Caco-2 (cell line): Measurements from ENCODE around the gene SLCO2A1. TPM values are rescaled to one million over a fixed set of nuclear protein-coding genes. Genes with fewer than 3 reads are reported as not detected.

Experiments
- BruUV-seq: library from RNA; stranded (reverse); fragments of 400-500 nt; replicated peaks from 2 replicates; lab custom pipeline; 2021; lab: Mats Ljungman, UMichigan
- CTCF ChIA-PET: fragments of 300-600 bp; sonication (Branson Sonifier 250); formaldehyde crosslinking; loops from one replicate; lab custom pipeline; 2022; ENCODE audit warnings: antibody characterized with exemption; lab: Charles Lee
- POLR2A ChIA-PET: fragments of 300-600 bp; sonication (Branson Sonifier 250); formaldehyde crosslinking; loops from one replicate; lab custom pipeline; 2022; ENCODE audit warnings: antibody characterized with exemption; lab: Charles Lee
- DNase-seq, 2 experiments: peaks; one replicate each; pipeline versions ENCODE4 v3.0.0 to v3.0.0-alpha.2; 2020 to 2022
- H3K27me3 ChIP-seq: replicated peaks from 2 replicates; pipeline ENCODE4 v1.6.0; 2011; ENCODE audit warnings: low read length; ENCODE audit not compliant: control insufficient read depth, insufficient read depth
- H3K36me3 ChIP-seq: 2 replicates; pipeline ENCODE4 v1.5.1; 2011; ENCODE audit warnings: low read length; ENCODE audit not compliant: control insufficient read depth, insufficient read depth
- H3K4me1 ChIP-seq: fragments of 250-450 bp; sonication (Bioruptor Pico); 2 replicates; pipeline ENCODE4 v1.5.1; 2020; ENCODE audit warnings: mild to moderate bottlenecking
- H3K4me3 ChIP-seq: 2 replicates; pipeline ENCODE4 v1.5.1; 2011; ENCODE audit warnings: low read depth, mild to moderate bottlenecking, control low read depth, low read length
- H3K9me3 ChIP-seq: fragments of 250-450 bp; sonication (Bioruptor Pico); 2 replicates; pipeline ENCODE4 v1.5.1; 2020; ENCODE audit warnings: mild to moderate bottlenecking, moderate library complexity
- H3K27ac Mint-ChIP-seq: one replicate; pipeline ENCODE4 v1.8.0; 2022; ENCODE audit warnings: mixed read lengths; ENCODE audit not compliant: unreplicated experiment
- H3K27me3 Mint-ChIP-seq: one replicate; pipeline ENCODE4 v1.8.0; 2022; ENCODE audit warnings: mixed read lengths; ENCODE audit not compliant: insufficient read depth, unreplicated experiment
- H3K36me3 Mint-ChIP-seq: one replicate; pipeline ENCODE4 v1.8.0; 2022; ENCODE audit warnings: mild to moderate bottlenecking, mixed read lengths; ENCODE audit not compliant: insufficient read depth, unreplicated experiment
- H3K4me1 Mint-ChIP-seq: one replicate; pipeline ENCODE4 v1.8.0; 2022; ENCODE audit warnings: low read depth, mixed read lengths; ENCODE audit not compliant: unreplicated experiment
- H3K4me3 Mint-ChIP-seq: one replicate; pipeline ENCODE4 v1.8.0; 2022; ENCODE audit warnings: mild to moderate bottlenecking, moderate library complexity, mixed read lengths; ENCODE audit not compliant: unreplicated experiment
- H3K9me3 Mint-ChIP-seq: one replicate; pipeline ENCODE4 v1.8.0; 2022; ENCODE audit warnings: mixed read lengths; ENCODE audit not compliant: unreplicated experiment
- intact Hi-C: fragments of 100-400 bp; cut with micrococcal nuclease; formaldehyde crosslinking; loops from one replicate; pipeline ENCODE4 v1.10.0; 2022; ENCODE audit not compliant: unreplicated experiment
- total RNA-seq: library from RNA; stranded (reverse); gene quantifications from 2 replicates; pipeline ENCODE4 v1.2.3, GENCODE V29; 2022
- TF ChIP-seq, protein P1 (sequence below), 2 experiments: fragments of 200-600 bp in 1 of 2; IDR thresholded peaks; 1 replicate in 1 of 2; 2 replicates in 1 of 2; pipeline versions ENCODE4 v1.5.1 to v1.8.0; 2011 to 2022; ENCODE audit warnings: antibody characterized with exemption in 1 of 2, control low read depth in 1 of 2, inconsistent platforms in 1 of 2, low read depth in 1 of 2, low read length in 1 of 2, mild to moderate bottlenecking in 1 of 2, moderate library complexity in 1 of 2; ENCODE audit not compliant: insufficient read depth in 1 of 2, severe bottlenecking in 1 of 2, unreplicated experiment in 1 of 2

Gene SLCO2A1
- total RNA-seq, 1 experiment from 2014 or later = 2.5 TPM

DNA sequence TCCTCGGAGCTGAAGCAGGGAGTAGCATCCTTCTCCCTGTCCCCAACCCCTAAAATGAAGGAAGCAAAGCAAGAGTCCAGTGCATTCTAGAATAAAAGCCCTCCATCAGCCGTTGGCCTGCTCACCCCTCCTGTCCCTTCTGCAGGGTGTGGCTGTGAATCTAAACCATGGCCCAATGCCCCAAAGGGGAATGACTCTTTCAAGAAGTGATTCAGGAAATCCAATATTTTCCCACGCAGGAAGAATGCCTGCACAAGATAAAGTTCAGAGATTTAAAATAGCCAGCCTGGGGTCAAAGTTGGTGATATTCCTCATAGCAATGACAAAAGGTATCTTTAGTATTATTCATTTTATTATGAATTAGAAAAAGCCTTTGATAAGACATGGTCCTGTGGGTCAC is 38.5 kb downstream of the SLCO2A1 start:
- Histone ChIP-seq H3K4me1 (peaks cover 45% of the 10 kb centered on the region), H3K9me3 (no peaks in the 10 kb centered on the region), H3K36me3 (no peaks in the 10 kb centered on the region), H3K27me3 (no peaks in the 10 kb centered on the region), H3K4me3 (no peak overlapping the region)
- intact Hi-C loops = loop anchor here (5.0 kb wide), 1 partner anchor 46 kb away; no protein-coding TSS in a partner anchor
- ChIA-PET CTCF (no interaction called here), POLR2A (no interaction called here)
- DNase-seq = no peak
- no peaks in the 10 kb centered on the region for H3K36me3 Mint-ChIP-seq
- H3K27me3 Mint-ChIP-seq = no peaks in the 10 kb centered on the region
- BruUV-seq = no TSS peak
- peaks cover 13% of the 10 kb centered on the region for H3K9me3 Mint-ChIP-seq
- TF ChIP-seq, protein P1, sequence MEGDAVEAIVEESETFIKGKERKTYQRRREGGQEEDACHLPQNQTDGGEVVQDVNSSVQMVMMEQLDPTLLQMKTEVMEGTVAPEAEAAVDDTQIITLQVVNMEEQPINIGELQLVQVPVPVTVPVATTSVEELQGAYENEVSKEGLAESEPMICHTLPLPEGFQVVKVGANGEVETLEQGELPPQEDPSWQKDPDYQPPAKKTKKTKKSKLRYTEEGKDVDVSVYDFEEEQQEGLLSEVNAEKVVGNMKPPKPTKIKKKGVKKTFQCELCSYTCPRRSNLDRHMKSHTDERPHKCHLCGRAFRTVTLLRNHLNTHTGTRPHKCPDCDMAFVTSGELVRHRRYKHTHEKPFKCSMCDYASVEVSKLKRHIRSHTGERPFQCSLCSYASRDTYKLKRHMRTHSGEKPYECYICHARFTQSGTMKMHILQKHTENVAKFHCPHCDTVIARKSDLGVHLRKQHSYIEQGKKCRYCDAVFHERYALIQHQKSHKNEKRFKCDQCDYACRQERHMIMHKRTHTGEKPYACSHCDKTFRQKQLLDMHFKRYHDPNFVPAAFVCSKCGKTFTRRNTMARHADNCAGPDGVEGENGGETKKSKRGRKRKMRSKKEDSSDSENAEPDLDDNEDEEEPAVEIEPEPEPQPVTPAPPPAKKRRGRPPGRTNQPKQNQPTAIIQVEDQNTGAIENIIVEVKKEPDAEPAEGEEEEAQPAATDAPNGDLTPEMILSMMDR (IDR thresholded peaks at IDR 0.05; ENCODE audit: insufficient read depth in 1 of 2, low read depth in 1 of 2, low read length in 1 of 2, severe bottlenecking in 1 of 2, unreplicated experiment in 1 of 2) = no peak
- no peak overlapping the region for H3K4me3 Mint-ChIP-seq
- peaks cover 40% of the 10 kb centered on the region for H3K4me1 Mint-ChIP-seq
- H3K27ac Mint-ChIP-seq = no peak overlapping the region

DNA sequence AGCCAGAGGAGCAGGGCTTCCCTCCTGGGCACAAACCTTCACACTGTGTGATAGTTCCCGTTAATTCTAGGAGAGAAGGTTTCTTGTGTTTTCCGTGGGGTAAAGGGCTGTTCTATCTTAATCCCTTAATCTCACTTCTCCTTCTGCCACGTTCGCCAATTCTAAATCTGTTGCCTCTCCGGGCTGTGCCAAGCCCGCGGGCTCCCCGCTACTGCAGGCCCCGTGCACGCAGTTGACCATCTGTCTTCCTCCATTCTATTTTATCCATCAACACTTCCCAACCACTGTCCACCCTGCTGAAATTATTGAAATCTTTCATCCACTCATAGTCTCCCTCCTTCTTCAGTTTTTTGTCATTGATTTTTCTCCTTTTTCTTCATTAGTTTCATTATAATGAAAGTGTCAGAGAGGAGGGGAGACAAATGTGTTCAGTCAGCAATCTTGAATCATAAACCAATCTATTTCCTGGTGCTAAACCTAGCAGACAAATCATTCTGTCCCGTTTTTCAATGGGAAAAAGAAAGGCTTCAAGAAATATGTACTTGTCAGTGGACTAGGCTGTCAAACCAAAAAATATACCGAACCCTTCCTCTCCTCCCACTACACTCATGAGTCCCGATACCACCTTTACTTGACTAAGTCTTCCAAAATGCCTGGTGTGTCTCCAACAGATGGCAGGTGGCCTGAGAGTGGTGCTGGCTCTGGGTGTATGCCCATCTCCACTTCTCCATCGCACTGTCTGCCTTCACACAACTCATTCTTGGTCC is 39.6 kb downstream of the SLCO2A1 start:
- H3K4me1 ChIP-seq = peaks cover 45% of the 10 kb centered on the region
- intact Hi-C loops = loop anchor here (5.0 kb wide), 1 partner anchor 47 kb away; no protein-coding TSS in a partner anchor
- no peaks in the 10 kb centered on the region for H3K27me3 Mint-ChIP-seq

DNA sequence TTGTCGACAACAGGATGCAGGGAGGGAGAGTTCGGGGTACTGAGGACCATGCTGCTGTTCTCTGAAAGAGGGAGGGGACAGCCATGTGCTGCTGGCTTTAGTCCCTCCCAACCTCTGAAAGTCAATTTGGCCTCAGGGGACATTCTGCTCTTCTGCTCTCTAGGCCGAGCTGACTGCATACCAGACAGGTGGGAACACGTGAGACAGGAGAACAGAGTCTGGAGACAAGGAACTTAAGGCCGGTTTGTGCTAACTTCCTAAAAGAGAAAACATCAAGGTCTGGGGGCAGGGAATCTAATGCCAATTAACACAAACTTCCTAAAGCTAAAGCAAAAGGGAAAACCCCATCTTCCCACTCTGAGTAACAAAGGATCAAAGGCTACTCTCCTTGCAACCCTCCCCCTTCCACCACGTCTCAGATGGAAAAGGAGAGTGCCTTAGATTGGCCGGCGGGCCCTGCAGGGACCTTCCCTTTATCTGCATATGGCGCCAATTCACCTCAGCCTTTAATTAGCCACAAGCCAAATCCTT is 41.0 kb downstream of the SLCO2A1 start:
- Mint-ChIP-seq H3K27me3 (no peaks in the 10 kb centered on the region), H3K4me3 (peak overlapping the region; percentile 27), H3K36me3 (no peaks in the 10 kb centered on the region), H3K9me3 (no peaks in the 10 kb centered on the region), H3K27ac (peak overlapping the region; percentile 30), H3K4me1 (peaks cover 40% of the 10 kb centered on the region)
- H3K4me3 ChIP-seq = no peak overlapping the region
- intact Hi-C loops = no loop called here
- BruUV-seq = no TSS peak
- no peaks in the 10 kb centered on the region for H3K36me3 ChIP-seq
- peaks cover 45% of the 10 kb centered on the region for H3K4me1 ChIP-seq
- CTCF ChIA-PET = no interaction called here
- POLR2A ChIA-PET = no interaction called here
- TF ChIP-seq, protein P1 (IDR thresholded peaks at IDR 0.05; ENCODE audit: insufficient read depth in 1 of 2, low read depth in 1 of 2, low read length in 1 of 2, severe bottlenecking in 1 of 2, unreplicated experiment in 1 of 2) = no peak
- H3K9me3 ChIP-seq = no peaks in the 10 kb centered on the region
- DNase-seq = peak; percentile 51 to 75
- H3K27me3 ChIP-seq = no peaks in the 10 kb centered on the region

More for the DNA sequence above, 39.6 kb downstream of the SLCO2A1 start:
- Mint-ChIP-seq H3K36me3 (no peaks in the 10 kb centered on the region), H3K4me3 (no peak overlapping the region), H3K9me3 (peaks cover 12% of the 10 kb centered on the region), H3K27ac (no peak overlapping the region), H3K4me1 (peaks cover 40% of the 10 kb centered on the region)
- no peaks in the 10 kb centered on the region for H3K36me3 ChIP-seq
- POLR2A ChIA-PET = no interaction called here
- no peak overlapping the region for H3K4me3 ChIP-seq
- no peaks in the 10 kb centered on the region for H3K27me3 ChIP-seq
- CTCF ChIA-PET = no interaction called here
- no peak for DNase-seq
- no TSS peak for BruUV-seq
- TF ChIP-seq, protein P1 (IDR thresholded peaks at IDR 0.05; ENCODE audit: insufficient read depth in 1 of 2, low read depth in 1 of 2, low read length in 1 of 2, severe bottlenecking in 1 of 2, unreplicated experiment in 1 of 2) = no peak
- H3K9me3 ChIP-seq = no peaks in the 10 kb centered on the region
